Transverse colon (tissue), 3 donors: ENCODE results near the gene PRKCA.

Experiments
- CTCF ChIP-seq, 5 experiments: fragments of 200-600 bp in 3 of 5; fragments of 450-650 bp in 2 of 5; sonication (generic) in 3 of 5; IDR thresholded peaks; 1 replicate in 2 of 5; 2 replicates in 3 of 5; pipeline ENCODE4 v1.5.1; 2016 to 2017; ENCODE audit warnings: antibody characterized with exemption in 5 of 5, inconsistent platforms in 3 of 5, mild to moderate bottlenecking in 2 of 5, moderate library complexity in 1 of 5
- EP300 ChIP-seq: sonication (generic); formaldehyde crosslinking; IDR thresholded peaks from one replicate; pipeline ENCODE4 v1.6.1; 2017; ENCODE audit warnings: antibody characterized with exemption, low read depth
- POLR2A ChIP-seq: fragments of 450-650 bp; IDR thresholded peaks from one replicate; pipeline ENCODE4 v1.6.1; 2016; ENCODE audit warnings: antibody characterized with exemption, mild to moderate bottlenecking, moderate library complexity

GRCh38 chr17:66843627-66844026, 541.2 kb downstream of the PRKCA start:
- TF ChIP-seq CTCF (IDR thresholded peaks at IDR 0.05) = no peak
- TF ChIP-seq POLR2A = no peak
- TF ChIP-seq EP300 = no peak
